Neural progenitor cell (in vitro differentiated cells): ENCODE measurements around the gene SH3BP2. TPM values are rescaled to one million over a fixed set of nuclear protein-coding genes. Genes with fewer than 3 reads are reported as not detected.
A peak's percentile ranks its signal among the peaks of the same experiment; 100 is the strongest.

ENCODE experiments used
- DNase-seq: peaks from one replicate; pipeline ENCODE4 v3.0.0-alpha.2; 2016; ENCODE audit warnings: low spot score
- H2AFZ ChIP-seq: fragments of 200-600 bp; sonication (generic); replicated peaks from 2 replicates; pipeline ENCODE4 v1.6.1; 2016; ENCODE audit warnings: antibody characterized with exemption
- H3F3A ChIP-seq: fragments of 200-600 bp; sonication (generic); 2 replicates; pipeline ENCODE4 v1.6.1; 2016; ENCODE audit warnings: antibody characterized with exemption, low read depth
- H3K27ac ChIP-seq: fragments of 200-600 bp; sonication (generic); 2 replicates; pipeline ENCODE4 v1.5.1; 2016; ENCODE audit warnings: mild to moderate bottlenecking
- H3K27me3 ChIP-seq: fragments of 200-600 bp; sonication (generic); 2 replicates; pipeline ENCODE4 v1.6.1; 2016; ENCODE audit warnings: mild to moderate bottlenecking, moderate library complexity
- H3K36me3 ChIP-seq: fragments of 200-600 bp; sonication (generic); 2 replicates; pipeline ENCODE4 v1.5.1; 2016
- H3K4me1 ChIP-seq: fragments of 200-600 bp; sonication (generic); 2 replicates; pipeline ENCODE4 v1.6.1; 2016; ENCODE audit warnings: mixed run types
- H3K4me2 ChIP-seq: fragments of 200-600 bp; sonication (generic); 2 replicates; pipeline ENCODE4 v1.6.1; 2016
- H3K4me3 ChIP-seq: fragments of 200-600 bp; sonication (generic); 2 replicates; pipeline ENCODE4 v1.5.1; 2016
- H3K79me2 ChIP-seq: fragments of 200-600 bp; sonication (generic); 2 replicates; pipeline ENCODE4 v1.6.1; 2016; ENCODE audit warnings: low read depth
- H3K9ac ChIP-seq: fragments of 200-600 bp; sonication (generic); 2 replicates; pipeline ENCODE4 v1.6.1; 2016
- H3K9me3 ChIP-seq: fragments of 200-600 bp; sonication (generic); 2 replicates; pipeline ENCODE4 v1.5.1; 2016; ENCODE audit warnings: low read depth
- H4K20me1 ChIP-seq: fragments of 200-600 bp; sonication (generic); 2 replicates; pipeline ENCODE4 v1.6.1; 2016; ENCODE audit warnings: low read depth
- H3K27ac Mint-ChIP-seq: 3 replicates; pipeline ENCODE4 v1.8.0; 2021; ENCODE audit warnings: mixed read lengths
- H3K27me3 Mint-ChIP-seq: 2 replicates; pipeline ENCODE4 v1.8.0; 2022; ENCODE audit warnings: low read depth, mild to moderate bottlenecking, inconsistent platforms, moderate library complexity, mixed read lengths; ENCODE audit not compliant: insufficient read depth
- H3K36me3 Mint-ChIP-seq: 3 replicates; pipeline ENCODE4 v1.8.0; 2021; ENCODE audit warnings: mixed read lengths
- H3K4me1 Mint-ChIP-seq: 3 replicates; pipeline ENCODE4 v1.8.0; 2021; ENCODE audit warnings: mixed read lengths
- H3K4me3 Mint-ChIP-seq: 3 replicates; pipeline ENCODE4 v1.8.0; 2021; ENCODE audit warnings: mild to moderate bottlenecking, moderate library complexity, mixed read lengths
- H3K9me3 Mint-ChIP-seq: 3 replicates; pipeline ENCODE4 v1.8.0; 2020; ENCODE audit warnings: mixed read lengths
- CTCF ChIP-seq: fragments of 200-600 bp; sonication (generic); IDR thresholded peaks from 2 replicates; pipeline ENCODE4 v1.5.1; 2017; ENCODE audit warnings: antibody characterized with exemption, mild to moderate bottlenecking
- EZH2 ChIP-seq: fragments of 200-600 bp; sonication (generic); IDR thresholded peaks from 2 replicates; pipeline ENCODE4 v1.6.1; 2017; ENCODE audit warnings: antibody characterized with exemption, mild to moderate bottlenecking, moderate library complexity
- EZH2phosphoT487 ChIP-seq: fragments of 200-600 bp; sonication (generic); IDR thresholded peaks from 2 replicates; pipeline ENCODE4 v1.6.1; 2017; ENCODE audit warnings: antibody characterized with exemption
- total RNA-seq: library from RNA; depleted of rRNA; stranded (reverse); fragments of >200 nt; gene quantifications from 2 replicates; pipeline ENCODE4 v1.2.3, GENCODE V29; 2015; ENCODE audit warnings: low replicate concordance

SH3BP2 gene
- total RNA-seq, 1 donor from 2014 or later = 11.8 TPM

DNA sequence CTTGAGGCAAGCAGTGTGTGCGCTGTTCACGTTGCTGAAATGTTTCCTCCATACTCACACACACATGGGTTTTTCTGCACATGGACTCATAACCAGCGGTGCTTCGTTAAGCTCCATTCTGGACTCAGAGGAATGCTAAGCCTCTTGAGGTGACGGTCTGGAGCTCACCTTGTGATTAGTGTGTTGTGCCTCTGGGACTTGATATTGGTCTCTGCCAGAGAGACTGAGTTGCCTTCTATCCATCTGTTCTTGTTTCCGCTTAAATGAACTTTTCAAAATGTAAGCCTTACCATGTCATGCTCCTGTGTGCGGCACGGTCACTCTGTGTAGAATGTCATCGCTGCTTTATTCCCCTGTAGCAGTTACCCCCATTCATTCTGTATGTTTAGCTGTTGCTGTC lies 93.3 kb downstream of the SH3BP2 start:
- H3F3A ChIP-seq = no peaks in the 10 kb centered on the region
- no peak overlapping the region for H3K4me3 ChIP-seq
- no peaks in the 10 kb centered on the region for H3K9me3 Mint-ChIP-seq
- TF ChIP-seq EZH2phosphoT487 (no peak), EZH2 (no peak), CTCF (no peak)
- no peak overlapping the region for H3K4me3 Mint-ChIP-seq
- H3K36me3 Mint-ChIP-seq = peaks cover 32% of the 10 kb centered on the region
- H2AFZ ChIP-seq = no peak overlapping the region
- peaks cover 12% of the 10 kb centered on the region for H3K4me1 ChIP-seq
- peaks cover 12% of the 10 kb centered on the region for H3K79me2 ChIP-seq
- no peak overlapping the region for H3K9ac ChIP-seq
- peaks cover 32% of the 10 kb centered on the region for H4K20me1 ChIP-seq
- peaks cover 5% of the 10 kb centered on the region for H3K4me1 Mint-ChIP-seq
- peaks cover 31% of the 10 kb centered on the region for H3K36me3 ChIP-seq
- no peaks in the 10 kb centered on the region for H3K9me3 ChIP-seq
- H3K27ac Mint-ChIP-seq = no peak overlapping the region
- no peak overlapping the region for H3K27ac ChIP-seq
- H3K27me3 Mint-ChIP-seq = no peaks in the 10 kb centered on the region
- no peak overlapping the region for H3K4me2 ChIP-seq
- no peak for DNase-seq
- no peaks in the 10 kb centered on the region for H3K27me3 ChIP-seq

DNA sequence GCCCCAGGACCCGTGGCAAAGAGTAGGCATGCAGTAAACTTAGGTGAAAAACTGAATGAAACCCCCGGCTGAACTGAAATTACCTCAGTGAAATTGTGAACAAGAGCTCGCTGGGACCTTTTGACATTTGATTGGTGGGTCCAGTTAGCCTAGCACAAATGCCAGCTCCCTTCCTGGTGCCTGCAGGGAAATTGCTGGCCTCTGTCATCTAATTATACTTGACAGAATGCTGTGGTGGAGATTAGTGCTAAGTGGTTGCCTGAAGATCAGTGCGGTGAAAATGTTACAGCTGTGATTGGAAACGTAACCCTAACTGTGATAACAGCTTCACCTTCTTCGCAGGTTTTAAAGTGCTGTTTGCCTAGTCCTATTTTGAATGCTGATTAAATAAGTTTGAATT lies 93.7 kb downstream of the SH3BP2 start:
- H3K4me2 ChIP-seq = peak overlapping the region; percentile 42
- no peak overlapping the region for H2AFZ ChIP-seq
- H3K27ac ChIP-seq = no peak overlapping the region
- TF ChIP-seq CTCF (no peak), EZH2 (no peak), EZH2phosphoT487 (no peak)
- Mint-ChIP-seq H3K27ac (no peak overlapping the region), H3K4me1 (peaks cover 5% of the 10 kb centered on the region), H3K27me3 (no peaks in the 10 kb centered on the region), H3K9me3 (no peaks in the 10 kb centered on the region), H3K36me3 (peaks cover 32% of the 10 kb centered on the region), H3K4me3 (no peak overlapping the region)
- H3K27me3 ChIP-seq = no peaks in the 10 kb centered on the region
- H3K9ac ChIP-seq = no peak overlapping the region
- H3K4me3 ChIP-seq = no peak overlapping the region
- H3K9me3 ChIP-seq = no peaks in the 10 kb centered on the region
- peak; percentile 25 for DNase-seq
- H4K20me1 ChIP-seq = peaks cover 31% of the 10 kb centered on the region
- peaks cover 27% of the 10 kb centered on the region for H3K36me3 ChIP-seq
- H3K79me2 ChIP-seq = peaks cover 7% of the 10 kb centered on the region
- peaks cover 12% of the 10 kb centered on the region for H3K4me1 ChIP-seq
- H3F3A ChIP-seq = no peaks in the 10 kb centered on the region

- H4K20me1 ChIP-seq = peaks cover 32% of the 10 kb centered on the region
Measured at GRCh38 chr4:2887343-2887742, 94.5 kb downstream of the SH3BP2 start.

More at GRCh38 chr4:2887343-2887742, 94.5 kb downstream of the SH3BP2 start:
- H3K27me3 ChIP-seq = no peaks in the 10 kb centered on the region
- DNase-seq = no peak
- peaks cover 22% of the 10 kb centered on the region for H3K36me3 ChIP-seq
- no peaks in the 10 kb centered on the region for H3K27me3 Mint-ChIP-seq
- no peaks in the 10 kb centered on the region for H3K9me3 ChIP-seq
- no peaks in the 10 kb centered on the region for H3F3A ChIP-seq
- H3K9me3 Mint-ChIP-seq = no peaks in the 10 kb centered on the region
- no peak overlapping the region for H2AFZ ChIP-seq
- H3K79me2 ChIP-seq = peaks cover 4% of the 10 kb centered on the region
- no peak overlapping the region for H3K4me3 Mint-ChIP-seq
- peaks cover 5% of the 10 kb centered on the region for H3K4me1 Mint-ChIP-seq
- no peak overlapping the region for H3K4me2 ChIP-seq
- peaks cover 12% of the 10 kb centered on the region for H3K4me1 ChIP-seq
- H3K4me3 ChIP-seq = no peak overlapping the region
- TF ChIP-seq EZH2phosphoT487 = no peak
- no peak for TF ChIP-seq CTCF
- no peak for TF ChIP-seq EZH2
- no peak overlapping the region for H3K27ac ChIP-seq
- no peak overlapping the region for H3K27ac Mint-ChIP-seq
- no peak overlapping the region for H3K9ac ChIP-seq
- peaks cover 32% of the 10 kb centered on the region for H3K36me3 Mint-ChIP-seq
